ENCODE data around the gene FOXO1.
"Not testable (repeated sequence)": the region's sequence is repeated elsewhere in the genome, so short reads cannot be mapped to it uniquely, and the experiment has no call there.

Gene FOXO1

GRCh38 chr13:40676007-40676406 is 9.6 kb upstream of the FOXO1 start:
- Mint-ChIP-seq H3K27me3 (no peaks in the 10 kb centered on the region), H3K4me1 (no peaks in the 10 kb centered on the region), H3K4me3 (no peak overlapping the region), H3K27ac (ENCODE audit: low read depth) (no peak overlapping the region), H3K36me3 (ENCODE audit: insufficient read depth) (peaks cover 2% of the 10 kb centered on the region), H3K9me3 (no peaks in the 10 kb centered on the region)
- DNase-seq (ENCODE audit: low spot score in 2 of 2) (no peak), ATAC-seq (replicated peaks; ENCODE audit: extremely low read depth, poor library complexity, severe bottlenecking) (no peak)

- peaks cover 2% of the 10 kb centered on the region for H3K36me3 Mint-ChIP-seq (ENCODE audit: insufficient read depth)
- ATAC-seq (replicated peaks; ENCODE audit: extremely low read depth, poor library complexity, severe bottlenecking), result no peak
- H3K4me1 Mint-ChIP-seq, result peaks cover 1% of the 10 kb centered on the region
- no peaks in the 10 kb centered on the region for H3K27me3 Mint-ChIP-seq
- no peak overlapping the region for H3K27ac Mint-ChIP-seq (ENCODE audit: low read depth)
- no peak for DNase-seq (ENCODE audit: low spot score in 2 of 2)
- no peak overlapping the region for H3K4me3 Mint-ChIP-seq
- no peaks in the 10 kb centered on the region for H3K9me3 Mint-ChIP-seq
Measured at GRCh38 chr13:40673414-40673813, 7.0 kb upstream of the FOXO1 start.

GRCh38 chr13:40672765-40673397 is 6.4 kb upstream of the FOXO1 start:
- H3K27me3 Mint-ChIP-seq, result no peaks in the 10 kb centered on the region
- no peak overlapping the region for H3K27ac Mint-ChIP-seq (ENCODE audit: low read depth)
- no peaks in the 10 kb centered on the region for H3K9me3 Mint-ChIP-seq
- no peak overlapping the region for H3K4me3 Mint-ChIP-seq
- peaks cover 2% of the 10 kb centered on the region for H3K36me3 Mint-ChIP-seq (ENCODE audit: insufficient read depth)
- no peak for DNase-seq (ENCODE audit: low spot score in 2 of 2)
- peaks cover 7% of the 10 kb centered on the region for H3K4me1 Mint-ChIP-seq
- ATAC-seq (replicated peaks; ENCODE audit: extremely low read depth, poor library complexity, severe bottlenecking), result no peak

- Mint-ChIP-seq H3K36me3 (ENCODE audit: insufficient read depth) (peaks cover 2% of the 10 kb centered on the region), H3K9me3 (no peaks in the 10 kb centered on the region), H3K27me3 (no peaks in the 10 kb centered on the region), H3K4me1 (peaks cover 14% of the 10 kb centered on the region), H3K4me3 (no peak overlapping the region), H3K27ac (ENCODE audit: low read depth) (no peak overlapping the region)
- ATAC-seq (replicated peaks; ENCODE audit: extremely low read depth, poor library complexity, severe bottlenecking) (no peak), DNase-seq (ENCODE audit: low spot score in 2 of 2) (no peak)
Measured at GRCh38 chr13:40671956-40672764, 5.7 kb upstream of the FOXO1 start.

- DNase-seq (ENCODE audit: low spot score in 2 of 2) (no peak), ATAC-seq (replicated peaks; ENCODE audit: extremely low read depth, poor library complexity, severe bottlenecking) (no peak)
- no peak overlapping the region for H3K4me3 Mint-ChIP-seq
- H3K36me3 Mint-ChIP-seq (ENCODE audit: insufficient read depth), result peaks cover 9% of the 10 kb centered on the region
- no peaks in the 10 kb centered on the region for H3K9me3 Mint-ChIP-seq
- H3K27me3 Mint-ChIP-seq, result no peaks in the 10 kb centered on the region
- no peak overlapping the region for H3K27ac Mint-ChIP-seq (ENCODE audit: low read depth)
- H3K4me1 Mint-ChIP-seq, result peaks cover 14% of the 10 kb centered on the region
Measured at GRCh38 chr13:40670307-40670706, 3.9 kb upstream of the FOXO1 start.

GRCh38 chr13:40668335-40668734 is 1.9 kb upstream of the FOXO1 start:
- peak overlapping the region; percentile 94 for H3K4me3 Mint-ChIP-seq
- H3K9me3 Mint-ChIP-seq, result no peaks in the 10 kb centered on the region
- peaks cover 21% of the 10 kb centered on the region for H3K36me3 Mint-ChIP-seq (ENCODE audit: insufficient read depth)
- DNase-seq (ENCODE audit: low spot score in 2 of 2), result peak in 1 of 2 donors; percentile 44
- no peaks in the 10 kb centered on the region for H3K27me3 Mint-ChIP-seq
- H3K27ac Mint-ChIP-seq (ENCODE audit: low read depth), result peak overlapping the region; percentile 88
- ATAC-seq (replicated peaks; ENCODE audit: extremely low read depth, poor library complexity, severe bottlenecking), result peak; percentile 25
- H3K4me1 Mint-ChIP-seq, result peaks cover 21% of the 10 kb centered on the region

GRCh38 chr13:40667622-40667978 is 1.2 kb upstream of the FOXO1 start:
- no peaks in the 10 kb centered on the region for H3K9me3 Mint-ChIP-seq
- no peaks in the 10 kb centered on the region for H3K27me3 Mint-ChIP-seq
- H3K36me3 Mint-ChIP-seq (ENCODE audit: insufficient read depth), result peaks cover 21% of the 10 kb centered on the region
- peak overlapping the region; percentile 88 for H3K27ac Mint-ChIP-seq (ENCODE audit: low read depth)
- peak overlapping the region; percentile 94 for H3K4me3 Mint-ChIP-seq
- ATAC-seq (replicated peaks; ENCODE audit: extremely low read depth, poor library complexity, severe bottlenecking) (no peak), DNase-seq (ENCODE audit: low spot score in 2 of 2) (no peak)
- peaks cover 29% of the 10 kb centered on the region for H3K4me1 Mint-ChIP-seq

- Mint-ChIP-seq H3K27ac (ENCODE audit: low read depth) (peak overlapping the region; percentile 88), H3K9me3 (no peaks in the 10 kb centered on the region), H3K4me1 (peaks cover 33% of the 10 kb centered on the region), H3K27me3 (no peaks in the 10 kb centered on the region), H3K36me3 (ENCODE audit: insufficient read depth) (peaks cover 21% of the 10 kb centered on the region), H3K4me3 (peak overlapping the region; percentile 94)
- DNase-seq (ENCODE audit: low spot score in 2 of 2) (no peak), ATAC-seq (replicated peaks; ENCODE audit: extremely low read depth, poor library complexity, severe bottlenecking) (peak; percentile 4)
Measured at GRCh38 chr13:40666933-40667621, 636 bp upstream of the FOXO1 start.

- H3K4me3 Mint-ChIP-seq, result peak overlapping the region; percentile 94
- no peaks in the 10 kb centered on the region for H3K27me3 Mint-ChIP-seq
- H3K36me3 Mint-ChIP-seq (ENCODE audit: insufficient read depth), result peaks cover 22% of the 10 kb centered on the region
- peak; percentile 30 for ATAC-seq (replicated peaks; ENCODE audit: extremely low read depth, poor library complexity, severe bottlenecking)
- peak overlapping the region; percentile 93 for H3K27ac Mint-ChIP-seq (ENCODE audit: low read depth)
- DNase-seq (ENCODE audit: low spot score in 2 of 2), result peak; percentile 20 to 21
- H3K4me1 Mint-ChIP-seq, result peaks cover 45% of the 10 kb centered on the region
- H3K9me3 Mint-ChIP-seq, result no peaks in the 10 kb centered on the region
Measured at GRCh38 chr13:40665126-40666044, 1.1 kb downstream of the FOXO1 start.

- H3K9me3 Mint-ChIP-seq, result no peaks in the 10 kb centered on the region
- peak overlapping the region; percentile 93 for H3K27ac Mint-ChIP-seq (ENCODE audit: low read depth)
- peak overlapping the region; percentile 94 for H3K4me3 Mint-ChIP-seq
- H3K36me3 Mint-ChIP-seq (ENCODE audit: insufficient read depth), result peaks cover 22% of the 10 kb centered on the region
- ATAC-seq (replicated peaks; ENCODE audit: extremely low read depth, poor library complexity, severe bottlenecking), result peak; percentile 4
- DNase-seq (ENCODE audit: low spot score in 2 of 2), result peak in 1 of 2 donors; percentile 49
- H3K27me3 Mint-ChIP-seq, result no peaks in the 10 kb centered on the region
- peaks cover 53% of the 10 kb centered on the region for H3K4me1 Mint-ChIP-seq
Measured at GRCh38 chr13:40664350-40665125, 1.9 kb downstream of the FOXO1 start.

- peak overlapping the region; percentile 93 for H3K27ac Mint-ChIP-seq (ENCODE audit: low read depth)
- peak overlapping the region; percentile 94 for H3K4me3 Mint-ChIP-seq
- H3K36me3 Mint-ChIP-seq (ENCODE audit: insufficient read depth), result peaks cover 22% of the 10 kb centered on the region
- peak; percentile 37 for ATAC-seq (replicated peaks; ENCODE audit: extremely low read depth, poor library complexity, severe bottlenecking)
- H3K9me3 Mint-ChIP-seq, H3K27me3 Mint-ChIP-seq: not testable (repeated sequence)
- peaks cover 56% of the 10 kb centered on the region for H3K4me1 Mint-ChIP-seq
- DNase-seq (ENCODE audit: low spot score in 2 of 2), result peak in 1 of 2 donors; percentile 58
Measured at GRCh38 chr13:40664100-40664349, 2.4 kb downstream of the FOXO1 start.

- ATAC-seq (replicated peaks; ENCODE audit: extremely low read depth, poor library complexity, severe bottlenecking) (no peak), DNase-seq (ENCODE audit: low spot score in 2 of 2) (no peak)
- H3K9me3 Mint-ChIP-seq, result no peaks in the 10 kb centered on the region
- no peaks in the 10 kb centered on the region for H3K27me3 Mint-ChIP-seq
- peak overlapping the region; percentile 93 for H3K27ac Mint-ChIP-seq (ENCODE audit: low read depth)
- peaks cover 25% of the 10 kb centered on the region for H3K36me3 Mint-ChIP-seq (ENCODE audit: insufficient read depth)
- H3K4me1 Mint-ChIP-seq, result peaks cover 60% of the 10 kb centered on the region
- peak overlapping the region; percentile 94 for H3K4me3 Mint-ChIP-seq
Measured at GRCh38 chr13:40662866-40663265, 3.6 kb downstream of the FOXO1 start.

All from central memory CD8-positive, alpha-beta T cell (primary cell).